Measurements from ENCODE around the gene TJP1.
"Not testable (repeated sequence)": the region's sequence is repeated elsewhere in the genome, so short reads cannot be mapped to it uniquely, and the experiment has no call there.

TJP1 gene

GRCh38 chr15:29687204-29687815 lies 135.0 kb downstream of the TJP1 start:
- FAIRE-seq: no peak
- DNase-seq (ENCODE audit: insufficient read length, low spot score): no peak

GRCh38 chr15:29686445-29687203 lies 135.6 kb downstream of the TJP1 start:
- DNase-seq (ENCODE audit: insufficient read length, low spot score) (no peak), FAIRE-seq (no peak)

GRCh38 chr15:29686079-29686425 lies 136.2 kb downstream of the TJP1 start:
- DNase-seq (ENCODE audit: insufficient read length, low spot score) (no peak), FAIRE-seq (no peak)

- FAIRE-seq (no peak), DNase-seq (ENCODE audit: insufficient read length, low spot score) (no peak)
These were observed 136.9 kb downstream of the TJP1 start for GRCh38 chr15:29685156-29686078.

- DNase-seq (ENCODE audit: insufficient read length, low spot score) (no peak), FAIRE-seq (no peak)
These were observed 139.5 kb downstream of the TJP1 start for GRCh38 chr15:29682781-29683180.

- no peak for FAIRE-seq
- no peak for DNase-seq (ENCODE audit: insufficient read length, low spot score)
These were observed 139.9 kb downstream of the TJP1 start for GRCh38 chr15:29682361-29682760.

- DNase-seq (ENCODE audit: insufficient read length, low spot score) (no peak), FAIRE-seq (no peak)
These were observed 140.3 kb downstream of the TJP1 start for GRCh38 chr15:29681946-29682345.

GRCh38 chr15:29681166-29681845 lies 141.0 kb downstream of the TJP1 start:
- no peak for DNase-seq (ENCODE audit: insufficient read length, low spot score)
- FAIRE-seq: no peak

GRCh38 chr15:29680465-29681165 lies 141.7 kb downstream of the TJP1 start:
- no peak for FAIRE-seq
- DNase-seq (ENCODE audit: insufficient read length, low spot score): no peak

GRCh38 chr15:29678504-29679034 lies 143.7 kb downstream of the TJP1 start:
- FAIRE-seq (no peak), DNase-seq (ENCODE audit: insufficient read length, low spot score) (no peak)

- DNase-seq (ENCODE audit: insufficient read length, low spot score): no peak
These were observed 144.3 kb downstream of the TJP1 start for GRCh38 chr15:29677871-29678461.

GRCh38 chr15:29677455-29677854 lies 144.8 kb downstream of the TJP1 start:
- no peak for FAIRE-seq

More at GRCh38 chr15:29677871-29678461, 144.3 kb downstream of the TJP1 start:
- FAIRE-seq: no peak

GRCh38 chr15:29676961-29677402 lies 145.3 kb downstream of the TJP1 start:
- FAIRE-seq (no peak), DNase-seq (ENCODE audit: insufficient read length, low spot score) (no peak)

More at GRCh38 chr15:29677455-29677854, 144.8 kb downstream of the TJP1 start:
- DNase-seq (ENCODE audit: insufficient read length, low spot score): no peak

- not testable (repeated sequence) for DNase-seq (ENCODE audit: insufficient read length, low spot score); FAIRE-seq
These were observed 145.8 kb downstream of the TJP1 start for GRCh38 chr15:29676374-29676960.

GRCh38 chr15:29675791-29676301 lies 146.4 kb downstream of the TJP1 start:
- no peak for DNase-seq (ENCODE audit: insufficient read length, low spot score)
- FAIRE-seq: no peak

- DNase-seq (ENCODE audit: insufficient read length, low spot score) (peak; percentile 68), FAIRE-seq (peak; percentile 85)
These were observed 147.4 kb downstream of the TJP1 start for GRCh38 chr15:29674661-29675533.

- DNase-seq (ENCODE audit: insufficient read length, low spot score): no peak
- no peak for FAIRE-seq
These were observed 149.1 kb downstream of the TJP1 start for GRCh38 chr15:29672923-29673809.

Measured in HTR-8/SVneo (cell line).